Measurements from ENCODE around the gene ZBTB44. TPM values are rescaled to one million over a fixed set of nuclear protein-coding genes. Genes with fewer than 3 reads are reported as not detected.

ZBTB44 gene
- total RNA-seq, 1 experiment from 2014 or later: 41.2 TPM

GRCh38 chr11:130198964-130199363 lies 115.8 kb downstream of the ZBTB44 start:
- ChIA-PET CTCF (no interaction called here), POLR2A (ENCODE audit: unreplicated experiment) (no interaction called here)
- H3K36me3 ChIP-seq (ENCODE audit: low read depth): peaks cover 8% of the 10 kb centered on the region; the same call in 1 of the 2 replicates
- no peaks in the 10 kb centered on the region for H3K79me2 ChIP-seq (ENCODE audit: low read depth)
- H3K9me2 ChIP-seq (ENCODE audit: insufficient read depth): no peaks in the 10 kb centered on the region
- no peaks in the 10 kb centered on the region for H3K4me1 ChIP-seq (replicated peaks; ENCODE audit: insufficient read depth)
- no peak overlapping the region for H3K4me2 ChIP-seq
- H3K4me3 ChIP-seq: no peak overlapping the region
- DNase-seq: no peak
- no TSS peak for BruUV-seq (replicated peaks)
- H3F3A ChIP-seq (ENCODE audit: insufficient read depth, low read depth): no peaks in the 10 kb centered on the region
- TF ChIP-seq CTCF (conservative IDR thresholded peaks at IDR 0.05) (0 out of 2 replicates have a peak, but pooled peaks have one; percentile 21), EZH2 (IDR thresholded peaks at IDR 0.05; ENCODE audit: low read depth) (no peak)
- H3K9me3 ChIP-seq (ENCODE audit: insufficient read depth, low read depth): no peaks in the 10 kb centered on the region
- intact Hi-C loops (cut with micrococcal nuclease; ENCODE audit: unreplicated experiment): no loop called here
- no peak overlapping the region for H2AFZ ChIP-seq
- H3K27me3 ChIP-seq (ENCODE audit: insufficient read depth, low read depth): no peaks in the 10 kb centered on the region
- H4K20me1 ChIP-seq (ENCODE audit: insufficient read depth): no peaks in the 10 kb centered on the region
- H3K27ac ChIP-seq: no peak overlapping the region

- intact Hi-C loops (cut with micrococcal nuclease; ENCODE audit: unreplicated experiment): no loop called here
- H2AFZ ChIP-seq: no peak overlapping the region
- no peak overlapping the region for H3K27ac ChIP-seq
Measured at GRCh38 chr11:130198292-130198691, 116.4 kb downstream of the ZBTB44 start.

GRCh38 chr11:130197386-130198035 lies 117.2 kb downstream of the ZBTB44 start:
- Histone ChIP-seq H3K27me3 (ENCODE audit: insufficient read depth, low read depth) (no peaks in the 10 kb centered on the region), H3K27ac (no peak overlapping the region), H3K4me3 (no peak overlapping the region), H3K4me2 (no peak overlapping the region), H3K9me2 (ENCODE audit: insufficient read depth) (no peaks in the 10 kb centered on the region), H3F3A (ENCODE audit: insufficient read depth, low read depth) (no peaks in the 10 kb centered on the region), H3K79me2 (ENCODE audit: low read depth) (no peaks in the 10 kb centered on the region), H3K9me3 (ENCODE audit: insufficient read depth, low read depth) (no peaks in the 10 kb centered on the region), H4K20me1 (ENCODE audit: insufficient read depth) (no peaks in the 10 kb centered on the region; the same call in 1 of the 2 replicates), H3K36me3 (ENCODE audit: low read depth) (peaks cover 8% of the 10 kb centered on the region; the same call in 1 of the 2 replicates), H2AFZ (no peak overlapping the region), H3K4me1 (replicated peaks; ENCODE audit: insufficient read depth) (no peaks in the 10 kb centered on the region)
- intact Hi-C loops (cut with micrococcal nuclease; ENCODE audit: unreplicated experiment): no loop called here
- POLR2A ChIA-PET (ENCODE audit: unreplicated experiment): interaction anchor here (0.6 kb wide), 1 partner anchor 15 kb away, joined by 4 read pairs; no protein-coding TSS in a partner anchor
- CTCF ChIA-PET: no interaction called here
- TF ChIP-seq CTCF (conservative IDR thresholded peaks at IDR 0.05) (no peak), EZH2 (IDR thresholded peaks at IDR 0.05; ENCODE audit: low read depth) (no peak)
- no TSS peak for BruUV-seq (replicated peaks)
- no peak for DNase-seq

More at GRCh38 chr11:130198292-130198691, 116.4 kb downstream of the ZBTB44 start:
- Histone ChIP-seq H3F3A (ENCODE audit: insufficient read depth, low read depth) (no peaks in the 10 kb centered on the region), H4K20me1 (ENCODE audit: insufficient read depth) (no peaks in the 10 kb centered on the region; the same call in 1 of the 2 replicates), H3K4me2 (no peak overlapping the region), H3K4me3 (no peak overlapping the region), H3K4me1 (replicated peaks; ENCODE audit: insufficient read depth) (no peaks in the 10 kb centered on the region), H3K9me3 (ENCODE audit: insufficient read depth, low read depth) (no peaks in the 10 kb centered on the region), H3K79me2 (ENCODE audit: low read depth) (no peaks in the 10 kb centered on the region), H3K27me3 (ENCODE audit: insufficient read depth, low read depth) (no peaks in the 10 kb centered on the region), H3K9me2 (ENCODE audit: insufficient read depth) (no peaks in the 10 kb centered on the region), H3K36me3 (ENCODE audit: low read depth) (peaks cover 8% of the 10 kb centered on the region; the same call in 1 of the 2 replicates)
- POLR2A ChIA-PET (ENCODE audit: unreplicated experiment): no interaction called here
- TF ChIP-seq CTCF (conservative IDR thresholded peaks at IDR 0.05) (no peak), EZH2 (IDR thresholded peaks at IDR 0.05; ENCODE audit: low read depth) (no peak)
- no peak for DNase-seq
- BruUV-seq (replicated peaks): no TSS peak
- CTCF ChIA-PET: no interaction called here

All from PC-9 (cell line).